WTC11 (cell line): ENCODE measurements around the gene FASTK. TPM values are rescaled to one million over a fixed set of nuclear protein-coding genes. Genes with fewer than 3 reads are reported as not detected.

Source experiments
- ATAC-seq: fragments of 200-7000 bp; cut with Tn5 transposase; 2 replicates; pipeline ENCODE4 v1.10.0; 2021; ENCODE audit warnings: mild to moderate bottlenecking, moderate library complexity
- CTCF ChIA-PET: fragments of 300-600 bp; sonication (Branson Sonifier 250); formaldehyde crosslinking; loops from one replicate; lab custom pipeline; 2021; ENCODE audit warnings: antibody characterized with exemption; lab: Charles Lee
- POLR2A ChIA-PET: fragments of 350-600 bp; sonication (Branson Sonifier 250); formaldehyde crosslinking; loops from one replicate; lab custom pipeline; 2021; ENCODE audit warnings: antibody characterized with exemption; lab: Charles Lee
- DNase-seq: peaks from one replicate; pipeline ENCODE4 v3.0.0; 2021; ENCODE audit warnings: low spot score
- H3K27ac Mint-ChIP-seq: 2 replicates; pipeline ENCODE4 v1.8.0; 2021; ENCODE audit warnings: mixed read lengths
- H3K27me3 Mint-ChIP-seq: 2 replicates; pipeline ENCODE4 v1.8.0; 2021; ENCODE audit warnings: low read depth, mild to moderate bottlenecking, moderate library complexity, mixed read lengths
- H3K36me3 Mint-ChIP-seq: 2 replicates; pipeline ENCODE4 v1.8.0; 2021; ENCODE audit warnings: mixed read lengths
- H3K4me1 Mint-ChIP-seq: 2 replicates; pipeline ENCODE4 v1.8.0; 2022; ENCODE audit warnings: mixed read lengths
- H3K4me3 Mint-ChIP-seq: 2 replicates; pipeline ENCODE4 v1.8.0; 2021; ENCODE audit warnings: mild to moderate bottlenecking, moderate library complexity, mixed read lengths
- H3K9me3 Mint-ChIP-seq: 2 replicates; pipeline ENCODE4 v1.8.0; 2021; ENCODE audit warnings: mixed read lengths
- ATF1 ChIP-seq: sonication (generic); formaldehyde crosslinking; IDR thresholded peaks from 2 replicates; pipeline ENCODE4 v1.8.1; 2023; ENCODE audit warnings: mild to moderate bottlenecking, moderate library complexity, missing genetic modification reagents
- ELF4 ChIP-seq: sonication (generic); formaldehyde crosslinking; IDR thresholded peaks from 2 replicates; pipeline ENCODE4 v1.8.1; 2022; ENCODE audit warnings: low read depth, mild to moderate bottlenecking, moderate library complexity, missing genetic modification reagents
- FOXP4 ChIP-seq: sonication (generic); formaldehyde crosslinking; IDR thresholded peaks from 2 replicates; pipeline ENCODE4 v1.8.0; 2022; ENCODE audit warnings: mild to moderate bottlenecking, missing genetic modification reagents
- GRHL2 ChIP-seq: fragments of 250-450 bp; sonication (Bioruptor Pico); IDR thresholded peaks from 2 replicates; pipeline ENCODE4 v1.8.0; 2022; ENCODE audit warnings: mild to moderate bottlenecking, moderate library complexity; ENCODE audit not compliant: insufficient replicate concordance, severe bottlenecking
- HMGA2 ChIP-seq: fragments of 250-450 bp; sonication (Bioruptor Pico); IDR thresholded peaks from 2 replicates; pipeline ENCODE4 v1.4.0; 2021; ENCODE audit warnings: mild to moderate bottlenecking, moderate library complexity
- HMGXB4 ChIP-seq: sonication (generic); formaldehyde crosslinking; IDR thresholded peaks from 2 replicates; pipeline ENCODE4 v1.8.1; 2023; ENCODE audit warnings: mild to moderate bottlenecking, moderate library complexity, missing genetic modification reagents
- MXD4 ChIP-seq: fragments of 250-450 bp; sonication (Bioruptor Pico); IDR thresholded peaks from 2 replicates; pipeline ENCODE4 v1.8.0; 2021; ENCODE audit warnings: mild to moderate bottlenecking, moderate library complexity, borderline replicate concordance
- NR1H2 ChIP-seq: sonication (generic); formaldehyde crosslinking; IDR thresholded peaks from 2 replicates; pipeline ENCODE4 v1.9.0; 2021; ENCODE audit warnings: mild to moderate bottlenecking, moderate library complexity, missing genetic modification reagents
- SP1 ChIP-seq: sonication (generic); formaldehyde crosslinking; conservative IDR thresholded peaks from 2 replicates; pipeline ENCODE4 v1.8.1; 2022; ENCODE audit warnings: missing genetic modification reagents
- STAT6 ChIP-seq: sonication (generic); formaldehyde crosslinking; conservative IDR thresholded peaks from 2 replicates; pipeline ENCODE4 v1.8.1; 2023; ENCODE audit warnings: mild to moderate bottlenecking, low read depth, missing genetic modification reagents, moderate library complexity
- USF2 ChIP-seq: sonication (generic); formaldehyde crosslinking; IDR thresholded peaks from 2 replicates; pipeline ENCODE4 v1.8.1; 2023; ENCODE audit warnings: mild to moderate bottlenecking, missing genetic modification reagents, moderate library complexity
- ZMAT4 ChIP-seq: fragments of 250-450 bp; sonication (Bioruptor Pico); IDR thresholded peaks from 2 replicates; pipeline ENCODE4 v1.9.0; 2021; ENCODE audit warnings: mild to moderate bottlenecking
- ZNF138 ChIP-seq: sonication (generic); formaldehyde crosslinking; conservative IDR thresholded peaks from 2 replicates; pipeline ENCODE4 v1.8.1; 2022; ENCODE audit warnings: mild to moderate bottlenecking, moderate library complexity, missing genetic modification reagents
- ZNF232 ChIP-seq: sonication (generic); formaldehyde crosslinking; IDR thresholded peaks from 2 replicates; pipeline ENCODE4 v1.8.0; 2022; ENCODE audit warnings: mild to moderate bottlenecking, missing genetic modification reagents
- ZNF281 ChIP-seq: sonication (generic); formaldehyde crosslinking; IDR thresholded peaks from 2 replicates; pipeline ENCODE4 v1.8.0; 2023; ENCODE audit warnings: mild to moderate bottlenecking, missing genetic modification reagents
- ZNF317 ChIP-seq: sonication (generic); formaldehyde crosslinking; IDR thresholded peaks from 2 replicates; pipeline ENCODE4 v1.8.1; 2023; ENCODE audit warnings: low read depth, mild to moderate bottlenecking, moderate library complexity, missing genetic modification reagents, borderline replicate concordance
- ZNF416 ChIP-seq: fragments of 250-450 bp; sonication (Bioruptor Pico); IDR thresholded peaks from 2 replicates; pipeline ENCODE4 v1.9.0; 2021; ENCODE audit warnings: mild to moderate bottlenecking, inconsistent platforms
- total RNA-seq: library from RNA; stranded (reverse); gene quantifications from 3 replicates; pipeline ENCODE4 v1.2.3, GENCODE V29; 2021

FASTK gene
- total RNA-seq, 1 experiment from 2014 or later, result 70.2 TPM

GRCh38 chr7:151071032-151071866 is 9.4 kb downstream of the FASTK start:
- ChIA-PET CTCF (interaction anchor here (1.1 kb wide), 1 partner anchor 45 kb away, joined by 3 read pairs; no protein-coding TSS in a partner anchor), POLR2A (no interaction called here)
- no peak for DNase-seq

GRCh38 chr7:151070574-151070960 is 10.0 kb downstream of the FASTK start:
- Mint-ChIP-seq H3K36me3 (peaks cover 47% of the 10 kb centered on the region), H3K27me3 (no peaks in the 10 kb centered on the region), H3K9me3 (no peaks in the 10 kb centered on the region), H3K27ac (no peak overlapping the region), H3K4me1 (peaks cover 13% of the 10 kb centered on the region), H3K4me3 (no peak overlapping the region)
- no peak for DNase-seq
- ChIA-PET CTCF (no interaction called here), POLR2A (no interaction called here)
- TF ChIP-seq ATF1 (CRISPR knock-in tag), result no peak
- no peak for TF ChIP-seq ZNF281 (CRISPR knock-in tag)
- no peak for TF ChIP-seq ZNF317 (CRISPR knock-in tag)
- ATAC-seq, result no peak

More at GRCh38 chr7:151071032-151071866, 9.4 kb downstream of the FASTK start:
- peaks cover 50% of the 10 kb centered on the region for H3K36me3 Mint-ChIP-seq
- no peaks in the 10 kb centered on the region for H3K27me3 Mint-ChIP-seq
- no peak for ATAC-seq
- no peaks in the 10 kb centered on the region for H3K9me3 Mint-ChIP-seq
- no peak overlapping the region for H3K4me3 Mint-ChIP-seq
- H3K4me1 Mint-ChIP-seq, result peaks cover 19% of the 10 kb centered on the region
- TF ChIP-seq ZMAT4 (CRISPR knock-in tag) (no peak), USF2 (no peak), ATF1 (CRISPR knock-in tag) (no peak), ELF4 (CRISPR knock-in tag) (no peak), NR1H2 (CRISPR knock-in tag) (no peak), ZNF232 (no peak), FOXP4 (CRISPR knock-in tag) (no peak)
- H3K27ac Mint-ChIP-seq, result no peak overlapping the region

GRCh38 chr7:151069841-151070573 is 10.6 kb downstream of the FASTK start:
- ChIA-PET CTCF (no interaction called here), POLR2A (no interaction called here)
- no peak overlapping the region for H3K4me3 Mint-ChIP-seq
- no peaks in the 10 kb centered on the region for H3K9me3 Mint-ChIP-seq
- no peaks in the 10 kb centered on the region for H3K27me3 Mint-ChIP-seq
- DNase-seq (no peak), ATAC-seq (no peak)
- H3K36me3 Mint-ChIP-seq, result peaks cover 46% of the 10 kb centered on the region
- no peak overlapping the region for H3K27ac Mint-ChIP-seq
- peaks cover 10% of the 10 kb centered on the region for H3K4me1 Mint-ChIP-seq
- no peak for TF ChIP-seq GRHL2 (CRISPR knock-in tag)
- no peak for TF ChIP-seq ZNF138
- TF ChIP-seq HMGXB4 (CRISPR knock-in tag), result no peak
- TF ChIP-seq MXD4 (CRISPR knock-in tag), result no peak
- no peak for TF ChIP-seq SP1 (CRISPR knock-in tag)
- no peak for TF ChIP-seq NR1H2 (CRISPR knock-in tag)
- no peak for TF ChIP-seq STAT6
- no peak for TF ChIP-seq ZNF416 (CRISPR knock-in tag)
- TF ChIP-seq USF2, result no peak
- TF ChIP-seq HMGA2, result no peak
